Activated CD8-positive, alpha-beta memory T cell treated with anti-CD3 and anti-CD28 coated beads, Interleukin-2, amount 50 U/mL, for 4 hours (primary cell): ENCODE measurements around the gene RABGEF1.
A peak's percentile ranks its signal among the peaks of the same experiment; 100 is the strongest.
"Not testable (repeated sequence)": the region's sequence is repeated elsewhere in the genome, so short reads cannot be mapped to it uniquely, and the experiment has no call there.

ENCODE experiments used
- DNase-seq: peaks from one replicate; pipeline ENCODE4 v3.0.0-alpha.2; 2020

RABGEF1 gene

DNA sequence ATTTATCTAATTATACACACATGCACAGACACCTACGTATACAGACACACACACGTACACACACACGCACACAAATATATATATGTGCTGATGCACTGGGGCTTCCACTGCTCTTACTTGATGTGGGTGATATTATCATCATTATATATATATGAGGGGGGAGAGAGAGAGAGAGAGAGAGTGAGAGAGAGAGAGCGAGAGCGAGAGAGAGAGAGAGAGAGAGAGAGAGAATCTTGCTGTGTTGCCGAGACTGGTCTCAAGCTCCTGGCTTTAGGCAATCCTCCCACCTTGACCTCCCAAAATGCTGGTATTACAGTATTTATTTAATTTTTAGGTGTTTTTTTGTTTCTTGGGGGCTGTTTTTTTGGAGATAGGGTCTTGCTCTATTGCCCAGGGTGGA lies 3.6 kb upstream of the RABGEF1 start:
- no peak for DNase-seq

GRCh38 chr7:66737667-66738066 lies 2.9 kb upstream of the RABGEF1 start:
- DNase-seq, result no peak

GRCh38 chr7:66739477-66739876 lies 1.1 kb upstream of the RABGEF1 start:
- no peak for DNase-seq

- DNase-seq, result no peak
These were observed 606 bp upstream of the RABGEF1 start for GRCh38 chr7:66739953-66740301.

DNA sequence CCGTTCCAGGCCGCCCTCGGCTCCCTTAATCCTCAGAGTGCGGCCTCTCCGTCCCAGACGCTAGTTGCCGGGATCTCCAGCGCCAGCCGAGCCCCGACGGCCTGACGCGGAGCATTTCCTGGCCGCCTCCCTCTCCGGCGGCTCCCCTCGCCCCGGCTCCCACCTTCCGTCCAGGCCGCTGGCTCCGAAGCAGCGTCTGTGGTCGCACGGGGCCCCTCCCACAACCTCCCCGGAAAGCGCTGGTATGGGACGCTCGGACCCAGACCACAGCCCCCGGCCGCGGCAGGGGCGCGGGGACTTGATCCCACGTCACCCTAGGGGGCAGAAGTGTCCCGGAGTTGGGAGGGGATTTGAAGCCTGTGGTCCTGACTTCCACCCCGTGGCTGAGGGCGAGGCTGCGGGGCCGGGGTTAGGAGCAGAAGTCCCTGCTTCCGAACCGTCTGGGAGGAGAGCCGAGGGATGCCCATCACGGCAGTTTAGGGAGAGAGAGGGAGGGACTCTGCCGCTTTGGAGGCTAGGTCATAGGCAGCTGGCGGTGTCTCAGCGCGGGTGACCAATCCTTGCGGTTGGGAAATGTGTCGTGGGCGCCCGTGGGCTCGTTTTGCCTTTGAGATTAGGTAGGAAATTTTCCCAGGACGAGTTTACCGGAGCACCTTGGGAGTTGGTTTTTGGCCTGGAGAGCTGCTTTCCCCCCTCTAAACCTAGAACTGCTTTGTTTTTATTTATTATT lies 612 bp downstream of the RABGEF1 start:
- peak; percentile 31 for DNase-seq

GRCh38 chr7:66741710-66742049 lies 1.1 kb downstream of the RABGEF1 start:
- DNase-seq, result no peak

DNA sequence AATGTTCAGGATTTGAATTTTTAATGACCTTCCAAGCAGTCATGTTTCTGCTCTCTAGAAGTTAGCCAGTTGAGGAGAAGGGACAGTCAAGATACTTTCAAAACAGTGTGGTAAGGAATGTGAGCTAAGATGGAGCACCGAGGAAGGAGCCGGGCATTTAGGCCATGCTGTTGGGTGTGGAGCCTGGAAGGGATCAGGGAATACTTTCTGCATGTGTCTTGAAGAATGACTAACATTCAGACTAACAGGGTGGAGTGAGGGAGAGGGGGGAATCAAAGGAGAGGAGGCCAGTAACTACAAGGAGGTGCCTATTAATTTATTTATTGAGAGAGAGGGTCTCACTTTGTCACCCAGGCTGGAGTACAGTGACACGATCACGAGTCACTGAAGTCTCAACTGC lies 1.8 kb downstream of the RABGEF1 start:
- not testable (repeated sequence) for DNase-seq

DNA sequence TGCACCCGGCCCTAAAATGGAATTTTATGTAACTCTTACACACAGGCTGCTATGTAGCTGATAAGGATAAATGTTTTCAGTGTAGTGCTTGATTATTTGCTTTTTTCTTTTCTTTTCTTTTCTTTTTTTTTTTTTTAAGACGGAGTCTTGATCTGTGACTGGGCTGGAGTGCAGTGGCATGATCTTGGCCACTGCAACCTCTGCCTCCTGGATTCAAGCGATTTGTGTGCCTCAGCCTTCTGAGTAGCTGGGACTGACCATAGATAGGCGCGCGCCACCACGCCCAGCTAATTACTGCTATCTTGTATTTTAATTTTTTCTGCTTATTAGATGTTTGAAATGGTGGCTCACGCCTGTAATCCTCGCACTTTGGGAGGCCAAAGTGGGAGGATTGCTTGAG lies 3.4 kb downstream of the RABGEF1 start:
- DNase-seq, result no peak

DNA sequence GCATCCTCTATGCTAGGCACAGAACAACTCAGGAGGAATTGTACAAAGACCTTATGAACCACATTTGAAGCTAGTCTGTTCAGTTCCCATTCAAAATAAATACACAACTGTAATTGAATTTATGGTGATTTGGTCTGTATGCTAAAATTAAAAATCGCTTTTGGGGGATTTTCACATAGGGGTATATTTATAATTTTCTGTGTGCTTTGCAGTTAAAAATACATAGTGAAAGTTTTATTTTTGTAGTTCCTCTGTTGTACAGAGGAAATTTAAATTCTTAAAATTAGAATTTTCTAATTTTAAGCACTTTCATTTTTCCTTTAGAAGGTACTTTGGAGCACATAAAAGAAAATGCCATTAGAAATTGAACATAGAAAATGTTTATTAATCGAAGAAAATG lies 6.9 kb downstream of the RABGEF1 start:
- no peak for DNase-seq

DNA sequence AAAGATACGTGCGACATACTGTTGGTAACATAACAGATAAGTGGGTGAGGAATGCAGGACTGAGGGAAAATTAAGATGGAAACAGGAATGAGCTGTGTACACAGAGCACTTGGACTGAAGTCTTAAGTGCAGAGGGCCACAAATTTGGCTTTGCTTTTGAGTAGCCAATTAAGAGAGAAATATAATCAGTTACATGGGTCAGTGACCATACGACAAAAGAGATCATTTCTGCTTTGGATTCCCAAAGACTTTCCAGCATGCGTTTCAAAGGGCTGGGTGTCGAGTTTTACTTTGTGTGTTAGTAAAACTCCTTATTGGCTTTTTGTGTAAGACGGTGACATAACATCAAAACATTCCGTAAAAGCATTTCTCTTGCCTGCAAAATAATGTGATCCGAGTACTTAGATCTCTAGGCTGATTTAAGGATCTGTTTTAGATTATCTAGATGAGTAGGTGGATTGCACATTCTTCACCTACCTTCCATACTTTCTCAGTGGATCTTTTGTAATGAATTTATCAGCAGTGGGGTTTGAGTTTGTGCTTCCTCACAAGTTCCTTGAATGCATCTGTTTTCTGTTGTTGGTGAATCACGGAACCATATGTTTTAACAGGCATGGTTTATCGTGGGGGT lies 7.5 kb downstream of the RABGEF1 start:
- DNase-seq, result no peak

- no peak for DNase-seq
These were observed 8.3 kb downstream of the RABGEF1 start for GRCh38 chr7:66748791-66749190.

DNA sequence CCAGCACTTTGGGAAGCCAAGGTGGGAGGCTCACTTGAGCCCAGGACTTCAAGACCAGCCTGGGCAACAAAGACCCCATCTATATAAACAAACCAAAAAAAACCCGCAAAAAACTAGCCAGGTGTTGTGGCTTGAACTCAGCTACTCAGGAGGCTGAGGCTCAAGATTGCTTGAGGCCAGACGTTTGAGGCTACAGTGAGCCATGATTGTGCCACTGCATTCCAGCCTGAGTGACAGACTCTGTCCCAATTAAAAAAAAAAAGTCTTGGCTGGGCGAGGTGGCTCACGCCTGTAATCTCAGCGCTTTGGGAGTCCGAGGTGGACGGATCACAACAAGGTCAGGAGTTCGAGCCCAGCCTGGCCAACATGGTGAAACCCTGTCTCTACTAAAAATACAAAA lies 11.4 kb downstream of the RABGEF1 start:
- DNase-seq, result no peak

- DNase-seq, result no peak
These were observed 14.0 kb downstream of the RABGEF1 start for GRCh38 chr7:66754541-66754940.

- not testable (repeated sequence) for DNase-seq
These were observed 14.5 kb downstream of the RABGEF1 start for GRCh38 chr7:66755059-66755458.

DNA sequence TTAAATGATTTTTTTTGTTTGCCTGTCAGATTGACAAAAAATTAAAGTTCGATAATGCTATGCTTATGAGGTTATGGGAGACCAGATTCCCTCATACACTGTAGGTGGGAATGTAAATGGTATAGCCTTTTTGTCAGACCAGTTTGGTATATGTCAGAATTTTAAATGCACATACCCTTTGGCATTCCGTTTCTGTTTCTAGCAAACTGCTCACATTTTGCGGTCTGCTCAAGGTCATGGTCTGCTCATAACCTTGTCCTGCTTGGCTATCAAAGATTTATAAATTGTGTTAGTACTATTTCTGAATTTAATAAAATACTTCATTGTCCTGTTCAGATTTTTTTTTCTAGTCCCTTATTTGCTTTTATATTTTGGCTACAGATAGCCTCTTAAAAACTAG lies 15.7 kb downstream of the RABGEF1 start:
- not testable (repeated sequence) for DNase-seq

DNA sequence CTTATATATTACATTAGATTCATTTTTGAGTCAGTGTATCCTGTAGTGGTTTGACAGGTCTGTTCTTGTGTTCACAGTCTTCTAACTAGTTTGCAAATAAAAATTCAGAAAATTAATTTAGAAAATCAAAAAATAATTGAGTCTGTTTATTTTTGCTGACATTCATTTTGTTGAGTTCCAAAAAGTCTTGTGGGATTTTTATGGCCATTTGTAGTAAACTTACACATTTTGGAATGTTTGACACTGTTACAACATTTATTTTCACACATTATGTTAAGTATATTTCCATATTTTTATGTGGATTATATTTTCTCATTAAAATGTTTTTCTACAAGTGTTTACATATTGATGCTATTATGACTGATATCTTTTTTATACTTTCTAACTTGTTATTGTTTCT lies 16.4 kb downstream of the RABGEF1 start:
- no peak for DNase-seq

DNA sequence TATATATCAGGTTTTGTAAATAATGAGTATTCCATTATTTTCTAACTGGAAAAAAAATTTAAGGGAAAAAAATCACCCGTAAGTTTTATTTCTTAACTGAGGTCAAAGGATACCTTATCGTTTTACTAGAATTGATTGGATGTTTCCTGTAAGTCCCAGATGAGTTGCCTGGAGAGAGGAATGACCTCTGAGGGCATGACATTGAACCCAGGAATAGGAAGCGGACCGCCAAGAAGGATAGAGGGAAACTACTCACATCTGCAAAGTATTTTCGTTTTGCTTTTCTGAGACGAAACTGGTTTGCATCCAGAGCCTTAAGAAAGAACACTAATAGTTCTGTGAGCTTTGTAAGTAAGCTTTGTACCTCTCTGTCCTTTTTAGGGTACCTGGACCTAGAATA lies 17.4 kb downstream of the RABGEF1 start:
- DNase-seq, result no peak

DNA sequence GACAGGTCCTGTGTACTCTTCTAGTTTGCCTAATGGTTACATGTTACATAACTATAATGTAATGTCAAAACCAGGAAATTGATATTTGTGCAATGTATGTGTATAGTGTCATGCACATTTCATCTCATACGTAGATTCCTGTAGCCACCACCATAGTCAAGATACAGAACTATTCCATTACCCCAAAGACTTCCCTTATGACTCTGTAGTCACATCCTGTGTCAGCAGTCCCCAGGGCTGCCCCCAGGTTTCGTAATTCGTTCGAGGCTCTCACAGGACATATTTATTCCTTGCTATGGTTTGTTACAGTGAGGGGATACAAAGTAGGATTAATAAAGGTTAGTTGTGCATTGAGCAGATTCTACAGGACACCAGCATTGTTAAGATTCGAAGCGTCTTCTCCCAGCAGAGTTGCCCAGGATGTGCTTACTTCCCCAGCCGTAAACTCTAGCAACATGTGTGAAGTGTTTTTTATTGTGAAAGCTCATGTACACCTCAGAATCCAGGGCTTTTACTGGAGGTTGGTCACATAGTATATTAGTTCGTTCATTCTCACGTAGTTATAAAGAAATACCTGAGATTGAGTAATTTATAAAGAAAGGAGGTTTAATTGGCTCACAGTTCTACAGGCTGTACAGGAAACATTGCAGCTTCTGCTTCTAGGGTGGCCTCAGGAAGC lies 18.6 kb downstream of the RABGEF1 start:
- DNase-seq, result no peak

GRCh38 chr7:66763183-66763582 lies 22.6 kb downstream of the RABGEF1 start:
- DNase-seq, result not testable (repeated sequence)

DNA sequence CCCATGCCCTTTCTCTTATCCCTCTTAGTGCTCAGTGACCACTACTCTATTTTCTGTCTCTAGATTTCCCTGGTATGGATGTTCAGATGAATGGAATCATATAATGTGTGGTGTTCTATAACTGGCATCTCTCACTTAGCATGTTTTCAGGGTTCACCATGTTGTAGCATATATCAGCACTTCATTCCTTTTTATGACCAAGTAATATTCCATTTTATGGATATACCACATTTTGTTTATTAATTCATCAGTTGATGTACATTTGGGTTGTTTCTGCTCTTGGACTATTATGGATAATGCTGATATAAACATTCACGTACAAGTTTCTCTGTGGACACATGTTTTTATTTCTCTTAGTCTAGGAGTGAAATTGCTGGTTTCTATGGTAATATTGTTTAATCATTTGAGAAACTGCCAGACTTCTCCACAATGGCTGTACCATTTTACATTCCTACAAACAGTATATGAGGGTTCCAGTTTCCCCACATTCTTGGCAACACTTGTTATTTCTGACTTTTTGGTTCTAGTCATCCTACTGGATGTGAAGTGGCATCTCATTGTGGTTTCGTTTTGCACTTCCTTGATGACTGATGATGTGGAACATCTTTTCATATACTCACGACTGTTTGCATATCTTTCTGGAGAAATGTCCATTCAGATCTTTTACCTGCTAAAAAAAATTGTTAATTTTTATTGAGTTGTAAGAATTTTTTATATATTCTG lies 23.3 kb downstream of the RABGEF1 start:
- DNase-seq, result not testable (repeated sequence)

- not testable (repeated sequence) for DNase-seq
These were observed 24.4 kb downstream of the RABGEF1 start for GRCh38 chr7:66764905-66765304.

DNA sequence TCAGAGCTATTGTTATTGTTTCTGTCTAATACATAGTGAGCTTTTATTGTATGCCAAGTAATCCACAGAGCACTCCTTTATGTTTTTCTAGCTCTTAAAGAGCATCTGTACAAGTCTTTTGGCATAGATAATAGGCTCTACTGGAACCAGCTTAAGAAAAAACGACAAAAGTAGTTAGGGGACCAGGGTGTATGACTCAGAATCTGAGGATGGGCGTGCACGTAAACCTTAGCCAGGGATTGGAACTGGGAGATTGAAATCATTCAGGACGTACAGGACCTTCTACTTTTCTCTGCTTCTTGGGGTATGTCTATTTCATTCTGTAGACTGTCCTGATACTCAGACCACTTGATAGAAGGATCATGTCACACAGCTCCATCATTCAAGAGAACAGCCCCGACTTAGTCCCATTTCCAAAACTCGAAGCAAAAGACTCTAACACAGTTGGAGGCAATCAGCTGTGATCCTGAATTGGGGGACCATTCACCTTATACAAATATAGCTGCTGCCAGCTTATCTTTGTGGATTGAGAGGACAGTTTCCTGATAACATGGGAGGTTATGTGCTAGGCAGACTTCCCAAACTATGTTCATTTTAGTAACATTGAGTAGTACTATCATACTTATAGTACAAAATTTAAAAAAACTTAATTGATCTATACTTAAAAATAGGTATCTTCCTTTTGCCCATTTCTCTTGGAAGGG lies 24.9 kb downstream of the RABGEF1 start:
- not testable (repeated sequence) for DNase-seq

DNA sequence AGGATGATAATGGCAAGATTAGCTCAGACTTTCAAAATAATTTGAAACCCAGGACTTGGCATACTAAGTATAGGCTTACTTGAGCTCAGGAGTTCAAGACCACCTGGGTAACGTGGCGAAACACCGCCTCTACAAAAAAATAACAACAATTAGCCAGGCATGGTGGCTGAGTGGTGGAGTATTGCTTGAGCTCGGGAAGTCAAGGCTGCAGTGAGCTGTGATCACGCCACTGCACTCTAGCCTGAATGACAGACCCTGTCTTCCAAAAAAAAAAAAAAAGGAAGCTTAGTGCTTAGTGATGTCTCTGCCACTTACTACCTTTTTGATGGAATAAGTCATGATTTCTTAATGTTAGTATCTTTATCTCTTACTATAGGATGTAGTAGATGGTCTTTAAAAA lies 25.5 kb downstream of the RABGEF1 start:
- DNase-seq, result no peak
